GM19372 (cell line): ENCODE measurements around the gene SRSF9.
"Not testable (repeated sequence)": the region's sequence is repeated elsewhere in the genome, so short reads cannot be mapped to it uniquely, and the experiment has no call there.

Source experiments
- ATAC-seq: cut with Tn5 transposase; IDR thresholded peaks from one replicate; pipeline ENCODE4 v1.9.1; 2021; ENCODE audit warnings: mild to moderate bottlenecking, low read depth, moderate library complexity; ENCODE audit not compliant: unreplicated experiment

The SRSF9 gene, protein sequence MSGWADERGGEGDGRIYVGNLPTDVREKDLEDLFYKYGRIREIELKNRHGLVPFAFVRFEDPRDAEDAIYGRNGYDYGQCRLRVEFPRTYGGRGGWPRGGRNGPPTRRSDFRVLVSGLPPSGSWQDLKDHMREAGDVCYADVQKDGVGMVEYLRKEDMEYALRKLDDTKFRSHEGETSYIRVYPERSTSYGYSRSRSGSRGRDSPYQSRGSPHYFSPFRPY

DNA sequence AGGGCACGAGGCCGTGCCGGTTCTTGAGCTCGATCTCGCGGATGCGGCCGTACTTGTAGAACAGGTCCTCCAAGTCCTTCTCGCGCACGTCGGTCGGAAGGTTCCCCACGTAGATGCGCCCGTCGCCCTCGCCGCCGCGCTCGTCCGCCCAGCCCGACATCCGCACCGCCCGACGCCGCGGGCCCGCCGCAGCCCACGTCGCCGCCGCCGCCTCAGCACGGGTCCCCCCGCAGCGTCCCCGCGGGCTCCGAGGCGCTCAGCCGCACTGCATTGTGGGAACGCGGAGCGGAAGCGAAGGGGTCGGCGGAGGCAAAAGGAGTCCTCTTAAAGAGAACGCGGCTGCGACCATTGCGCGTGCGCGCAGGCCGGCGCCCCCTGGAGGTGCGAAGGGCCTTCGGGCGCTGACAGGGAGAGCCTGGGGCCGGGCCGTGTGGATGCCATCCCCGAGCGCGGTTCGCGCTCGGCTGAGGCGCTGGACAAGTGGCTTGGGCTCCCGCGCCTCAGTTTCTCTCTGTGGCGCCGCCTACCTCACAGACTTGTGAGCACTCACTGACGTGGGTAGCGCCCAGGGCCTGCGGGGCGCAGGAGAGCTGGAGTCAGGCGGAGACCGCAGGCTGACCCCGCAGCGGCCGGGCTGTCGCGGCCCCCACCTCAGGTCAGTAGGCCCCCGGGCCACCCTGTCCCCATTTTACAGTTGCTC, at the start of gene SRSF9:
TSS of gene SRSF9 (minus strand) at position 299 of the 700 bp plus-strand sequence. CDS start at position 160, 139 bp downstream.
- peak; percentile 90 for ATAC-seq

DNA sequence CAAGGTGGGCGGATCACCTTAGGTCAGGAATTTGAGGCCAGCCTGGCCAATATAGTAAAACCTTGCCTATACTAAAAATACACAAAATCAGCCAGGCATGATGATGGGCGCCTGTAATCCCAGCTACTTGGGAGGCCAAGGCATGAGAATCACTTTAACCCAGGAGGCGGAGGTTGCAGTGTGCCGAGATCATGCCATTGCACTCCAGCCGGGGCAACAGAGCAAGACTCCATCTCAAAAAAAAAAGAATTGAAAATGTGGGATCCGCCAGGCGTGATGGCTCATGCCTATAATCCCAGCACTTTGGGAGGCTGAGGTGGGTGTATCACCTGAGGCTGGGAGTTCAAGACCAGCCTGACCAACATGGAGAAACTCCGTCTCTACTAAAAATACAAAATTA, 49.8 kb upstream of the SRSF9 start:
- ATAC-seq = not testable (repeated sequence)

DNA sequence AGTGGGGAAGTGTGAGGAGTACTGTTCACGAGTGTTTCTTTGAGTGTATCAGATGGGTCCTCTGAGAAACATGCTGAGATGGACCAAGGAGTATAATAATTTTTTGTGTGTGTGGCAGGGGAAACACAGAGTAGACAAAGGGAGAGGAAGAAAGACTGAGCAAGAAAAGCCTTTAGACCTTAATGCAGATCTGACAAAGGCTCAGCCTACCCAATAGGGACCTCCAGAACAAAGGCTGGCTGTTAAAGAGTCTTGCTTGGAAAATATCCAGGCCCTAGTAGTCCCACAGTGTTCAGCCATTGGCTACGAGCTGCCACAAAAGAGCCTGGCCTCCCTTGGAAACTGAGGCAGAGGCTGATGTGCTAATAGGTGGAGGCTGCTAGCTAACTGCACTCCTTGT, 45.9 kb upstream of the SRSF9 start:
- no peak for ATAC-seq

DNA sequence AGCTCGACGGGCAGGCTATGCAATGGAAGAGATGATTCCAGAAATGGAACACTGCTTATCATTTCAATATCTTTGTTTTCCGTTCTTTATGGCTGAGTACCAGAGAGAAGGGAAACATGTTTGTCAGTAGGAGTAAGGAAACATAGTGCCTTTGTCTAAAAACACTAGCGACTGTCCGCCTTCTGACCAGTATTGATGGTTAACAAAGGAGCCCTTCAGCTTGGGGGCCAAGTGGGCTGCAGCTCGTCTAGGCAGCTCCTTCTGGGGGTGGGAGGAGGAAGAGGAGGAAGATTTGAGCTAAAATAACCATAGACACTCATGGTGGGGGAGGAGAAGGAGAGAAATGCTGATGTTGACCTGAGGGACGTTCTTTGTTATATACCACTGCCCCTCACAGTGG, 44.5 kb upstream of the SRSF9 start:
- ATAC-seq = no peak

DNA sequence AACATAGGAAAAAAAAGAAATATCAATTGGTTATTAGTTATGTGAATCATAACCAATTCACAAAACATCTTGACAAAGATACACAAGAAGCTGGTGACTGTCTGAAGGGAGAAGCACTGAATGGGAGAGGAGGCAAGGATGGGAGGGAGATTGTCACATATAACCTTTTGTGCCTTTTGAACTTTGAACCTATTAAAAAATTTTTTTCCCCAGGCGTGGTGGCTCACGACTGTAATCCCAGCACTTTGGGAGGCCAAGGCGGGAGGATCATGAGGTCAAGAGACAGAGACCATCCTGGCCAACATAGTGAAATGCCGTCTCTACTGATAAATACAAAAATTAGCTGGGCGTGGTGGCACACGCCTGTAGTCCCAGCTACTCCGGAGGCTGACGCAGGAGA, 39.0 kb upstream of the SRSF9 start:
- ATAC-seq = no peak

DNA sequence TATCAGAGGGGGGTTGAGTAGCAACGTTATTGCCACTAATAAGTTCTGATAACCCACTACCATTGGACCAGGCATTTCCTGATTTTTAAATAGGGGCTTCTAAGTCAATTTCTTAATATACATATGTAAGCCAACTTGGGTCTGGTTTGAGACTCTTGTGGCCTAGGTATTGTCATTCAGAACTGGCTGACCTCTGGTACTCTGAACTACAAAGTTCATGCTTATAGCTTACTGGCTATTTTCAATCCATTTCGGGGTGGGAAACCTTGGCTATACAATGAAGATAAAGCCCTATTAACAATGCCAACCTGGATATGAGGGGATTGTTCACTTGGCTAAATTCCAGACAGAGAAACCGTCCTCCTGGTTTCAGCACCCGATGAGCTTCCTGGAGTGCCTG, 35.0 kb upstream of the SRSF9 start:
- no peak for ATAC-seq

DNA sequence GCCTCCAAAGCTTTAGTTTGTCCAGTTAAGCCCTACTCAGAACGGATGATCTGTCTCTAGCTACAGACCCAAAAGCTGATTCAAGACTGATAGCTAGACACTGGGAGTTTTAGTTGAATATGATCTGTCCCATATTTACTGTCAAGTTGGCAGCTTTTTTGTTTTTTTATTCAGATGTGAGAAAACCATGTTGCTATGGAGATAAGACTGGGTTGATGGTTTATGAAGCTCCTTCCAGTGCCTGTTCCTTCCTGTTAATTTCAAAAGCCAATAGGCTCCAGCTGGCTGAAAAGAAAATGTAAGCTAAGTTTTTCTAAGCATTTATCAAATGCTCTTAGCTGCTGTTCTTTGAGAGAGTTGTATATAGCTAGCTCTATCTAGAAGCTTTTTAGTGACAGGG, 31.0 kb upstream of the SRSF9 start:
- no peak for ATAC-seq

DNA sequence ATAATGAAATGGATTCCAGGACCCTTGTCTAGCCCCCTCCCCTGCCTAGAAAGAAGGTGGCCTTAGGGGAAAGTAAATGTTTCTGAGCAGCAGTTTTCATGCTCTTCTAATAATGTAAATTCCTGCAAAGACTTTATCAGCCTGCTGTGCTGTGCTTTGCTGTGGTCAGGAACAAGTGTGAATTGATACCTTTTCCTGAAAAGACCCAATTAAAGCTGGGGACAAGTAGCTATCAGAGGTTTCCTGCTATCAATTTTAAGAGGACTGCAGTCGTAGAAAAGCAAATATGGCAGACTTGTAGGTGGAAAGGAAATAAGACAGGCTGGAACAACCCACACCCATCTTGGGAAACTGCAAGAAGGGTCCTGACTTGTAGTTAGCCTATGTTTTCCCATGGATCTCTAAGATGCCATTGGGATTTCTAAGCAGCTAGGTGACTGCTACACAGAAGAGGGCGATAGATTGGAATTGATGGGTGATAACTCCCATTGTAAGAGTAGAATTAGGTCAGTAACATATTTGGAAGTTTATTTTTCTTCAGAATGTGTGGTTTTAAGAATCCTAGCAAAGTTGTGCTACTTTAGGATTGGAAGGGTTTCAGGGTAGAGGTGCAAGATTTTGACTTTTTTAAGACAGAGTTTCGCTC, 29.4 kb upstream of the SRSF9 start:
- no peak for ATAC-seq

DNA sequence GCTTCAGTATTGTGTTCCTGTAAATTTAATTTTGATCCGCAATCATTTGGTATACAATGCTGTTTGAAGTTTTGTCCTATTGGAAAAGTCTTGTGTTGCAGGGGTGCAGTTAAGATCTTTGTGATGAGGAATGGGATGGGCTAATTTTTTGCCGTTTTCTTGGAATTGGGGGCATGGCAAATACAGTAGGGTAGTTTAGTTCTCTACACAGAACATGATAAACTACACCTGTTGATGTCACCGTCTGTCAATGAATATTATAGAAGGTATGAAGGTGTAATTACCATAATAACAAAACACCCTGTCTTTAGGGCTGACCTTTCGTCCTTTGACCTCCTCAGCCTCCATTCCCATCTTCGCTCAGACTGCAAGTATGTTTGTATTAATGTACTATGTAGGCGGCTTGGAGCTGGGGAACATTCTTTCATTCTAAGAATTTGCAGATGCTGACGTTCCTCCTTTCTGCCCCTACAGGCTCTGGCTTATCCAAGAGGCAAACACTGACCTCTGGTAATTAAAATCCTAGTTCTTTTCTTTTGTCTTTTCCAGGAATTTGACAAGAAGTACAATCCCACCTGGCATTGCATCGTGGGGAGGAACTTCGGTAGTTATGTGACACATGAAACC, 28.1 kb upstream of the SRSF9 start:
- ATAC-seq = no peak

DNA sequence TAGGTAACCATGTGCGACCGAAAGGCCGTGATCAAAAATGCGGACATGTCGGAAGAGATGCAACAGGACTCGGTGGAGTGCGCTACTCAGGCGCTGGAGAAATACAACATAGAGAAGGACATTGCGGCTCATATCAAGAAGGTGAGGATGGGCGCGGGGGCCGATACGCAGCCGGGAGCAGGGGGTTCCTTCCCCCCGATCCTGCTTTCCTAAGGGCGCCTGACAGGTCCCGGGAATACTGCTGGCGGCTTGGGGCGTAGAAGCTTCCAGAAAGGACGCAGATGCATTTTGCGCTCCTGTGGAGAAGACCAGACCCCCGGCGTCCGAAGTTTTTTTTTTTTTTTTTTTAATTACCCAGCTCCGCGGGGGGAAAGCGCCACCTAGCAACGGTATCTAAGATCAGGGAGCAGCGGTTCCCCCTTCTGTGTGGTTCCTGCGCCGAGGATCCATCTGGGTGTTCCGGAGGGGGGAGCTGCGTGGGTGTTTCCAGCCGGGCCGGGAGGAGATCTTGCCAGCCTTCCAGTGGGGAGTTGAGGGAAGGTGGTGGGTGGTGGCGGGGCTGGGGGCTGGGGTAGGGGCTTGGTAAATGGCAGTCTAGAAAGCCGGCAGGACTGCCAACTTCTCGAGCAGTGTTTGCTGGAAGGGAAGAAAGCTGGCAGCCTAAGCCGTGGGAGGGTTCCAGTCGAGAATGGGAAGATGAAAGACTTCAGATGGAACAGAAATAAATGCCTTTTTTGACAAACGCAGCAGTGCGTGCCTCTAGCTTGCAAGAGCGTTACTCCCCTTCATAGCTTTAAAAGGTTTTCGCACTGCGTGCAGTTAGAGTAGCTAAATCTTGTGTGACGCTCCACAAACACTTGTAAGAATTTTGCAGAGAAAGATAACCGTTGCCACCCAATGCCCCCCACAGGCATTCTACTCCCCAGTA, 27.1 kb upstream of the SRSF9 start:
- no peak for ATAC-seq

DNA sequence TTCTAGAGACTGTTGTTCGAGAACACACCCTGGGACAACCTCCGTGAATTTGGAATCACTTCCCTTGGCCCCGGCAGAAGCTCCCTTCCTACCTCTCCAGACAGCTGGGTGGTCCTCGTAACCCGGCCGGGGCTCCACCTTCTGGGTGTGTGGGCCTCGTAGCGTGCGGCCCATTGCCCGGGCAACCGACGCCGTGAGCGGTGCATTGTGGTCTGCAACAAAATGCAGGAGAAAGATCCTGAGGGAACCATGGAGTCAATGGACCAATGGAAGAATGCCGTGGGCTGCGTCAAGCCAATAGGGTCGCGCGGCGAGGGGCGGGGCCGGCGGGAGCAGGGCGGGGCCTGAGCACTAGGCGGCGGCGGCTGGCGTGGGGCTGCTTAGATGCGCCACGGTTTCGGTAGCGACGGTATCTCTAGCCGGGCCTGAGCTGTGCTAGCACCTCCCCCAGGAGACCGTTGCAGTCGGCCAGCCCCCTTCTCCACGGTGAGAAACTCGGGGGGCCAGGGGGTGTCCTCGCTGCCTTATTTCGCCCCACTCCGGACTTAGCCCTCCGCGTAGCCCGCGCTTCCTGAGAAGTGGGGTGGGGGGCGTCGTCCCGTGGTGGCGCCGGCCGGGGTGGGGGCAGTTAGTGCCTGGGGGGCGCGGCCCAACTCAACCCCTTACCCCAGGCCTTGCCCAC, 26.3 kb upstream of the SRSF9 start, which contains the start of gene DYNLL1:
TSS of gene DYNLL1 (plus strand) at position 383 of the 682 bp plus-strand sequence. CDS start 309 bp downstream, outside the sequence.
- ATAC-seq = peak; percentile 91

DNA sequence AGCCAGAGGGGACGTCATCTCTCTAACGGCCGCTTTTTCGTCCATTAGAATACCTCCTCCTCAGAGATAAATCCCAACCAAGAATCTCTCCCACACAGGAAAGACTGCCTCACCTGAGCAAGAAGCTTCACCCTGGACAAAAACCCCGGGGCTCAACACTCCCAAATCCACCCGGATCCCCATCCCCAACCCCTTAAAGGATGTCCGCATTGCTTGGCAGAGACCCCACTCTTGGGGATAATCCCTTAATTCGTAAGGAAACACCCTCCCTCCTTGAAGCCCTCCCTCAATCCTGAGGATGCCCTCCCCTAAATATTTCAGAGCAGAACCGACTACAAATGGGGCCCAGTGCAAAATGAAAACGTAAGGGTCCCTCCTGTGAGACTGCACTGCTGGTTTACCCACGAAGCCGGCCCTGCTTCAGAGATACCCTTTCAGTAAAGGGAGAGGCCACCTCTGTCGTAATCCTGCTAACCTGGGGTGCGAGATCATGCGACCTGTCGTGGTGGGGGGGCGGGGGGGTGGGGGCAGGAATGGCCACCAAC, 25.7 kb upstream of the SRSF9 start:
- ATAC-seq = no peak

DNA sequence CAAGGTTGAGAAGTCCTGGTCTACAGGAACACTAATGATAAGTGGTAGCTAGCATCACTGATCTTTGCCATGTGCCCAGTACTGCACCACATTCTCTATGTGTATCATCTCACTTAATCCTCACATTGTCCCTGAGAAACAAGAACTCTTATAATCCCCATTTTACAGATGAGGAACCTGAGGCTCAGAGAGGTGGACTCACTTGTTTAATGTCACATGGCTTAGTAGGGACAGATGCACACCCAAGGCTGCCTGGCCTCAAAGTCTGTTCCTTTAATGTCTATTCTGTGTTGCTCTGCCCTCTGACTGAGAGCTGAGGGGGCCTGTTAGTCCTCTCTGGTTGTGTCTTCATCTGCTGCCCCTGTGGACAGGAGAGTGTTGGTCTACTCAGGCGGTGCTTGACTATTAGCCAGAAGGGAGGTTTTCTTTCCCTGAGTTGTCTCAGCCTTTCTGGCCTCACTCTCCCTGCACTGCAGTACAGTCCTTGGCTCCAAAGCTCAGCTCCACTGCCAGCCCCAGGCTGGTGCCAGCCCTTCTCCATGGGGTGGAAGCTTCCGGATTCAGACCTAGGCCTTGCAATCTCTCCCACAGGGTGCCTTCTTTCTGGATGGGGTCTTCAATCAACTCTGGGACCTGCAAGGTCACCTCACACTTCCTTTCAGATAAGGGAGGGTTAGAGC, 21.4 kb upstream of the SRSF9 start:
- no peak for ATAC-seq

DNA sequence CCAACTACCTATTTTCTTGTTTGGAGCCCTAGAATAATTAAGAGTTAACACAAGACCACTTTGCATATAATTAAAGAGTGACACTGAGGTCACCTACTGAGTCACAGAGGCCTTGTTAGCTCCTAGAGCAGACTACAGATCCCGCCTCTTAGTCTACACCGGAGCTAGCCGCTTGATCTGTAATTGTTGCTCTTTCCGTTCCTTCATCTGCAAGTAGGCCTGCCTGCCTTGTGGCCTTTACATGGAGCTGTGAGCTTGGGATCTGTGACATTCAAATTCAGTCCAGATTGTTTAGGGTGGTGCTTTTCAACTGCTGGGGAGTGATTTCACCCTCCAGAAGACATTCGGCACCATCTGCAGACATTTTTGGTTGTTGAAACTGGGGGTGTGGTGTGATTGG, 20.8 kb upstream of the SRSF9 start:
- no peak for ATAC-seq

DNA sequence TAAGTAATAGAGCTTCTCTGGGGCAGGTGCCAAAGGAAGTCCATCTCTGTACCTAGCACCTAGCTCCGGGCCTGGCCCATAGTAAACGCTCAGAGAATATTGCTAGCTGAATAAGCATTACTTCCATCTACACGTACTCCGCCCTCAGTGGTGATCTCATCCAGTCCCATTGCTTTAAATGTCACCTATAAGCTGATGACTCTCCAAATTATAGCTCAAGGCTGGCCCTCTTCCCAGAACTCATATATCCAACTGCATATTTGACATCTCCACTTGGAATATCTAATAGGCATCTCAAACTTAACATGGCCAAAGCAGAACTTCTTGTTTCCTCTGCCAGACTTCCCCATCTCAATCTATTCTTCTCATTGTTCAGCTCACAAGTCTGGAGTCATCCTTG, 19.5 kb upstream of the SRSF9 start:
- ATAC-seq = no peak

DNA sequence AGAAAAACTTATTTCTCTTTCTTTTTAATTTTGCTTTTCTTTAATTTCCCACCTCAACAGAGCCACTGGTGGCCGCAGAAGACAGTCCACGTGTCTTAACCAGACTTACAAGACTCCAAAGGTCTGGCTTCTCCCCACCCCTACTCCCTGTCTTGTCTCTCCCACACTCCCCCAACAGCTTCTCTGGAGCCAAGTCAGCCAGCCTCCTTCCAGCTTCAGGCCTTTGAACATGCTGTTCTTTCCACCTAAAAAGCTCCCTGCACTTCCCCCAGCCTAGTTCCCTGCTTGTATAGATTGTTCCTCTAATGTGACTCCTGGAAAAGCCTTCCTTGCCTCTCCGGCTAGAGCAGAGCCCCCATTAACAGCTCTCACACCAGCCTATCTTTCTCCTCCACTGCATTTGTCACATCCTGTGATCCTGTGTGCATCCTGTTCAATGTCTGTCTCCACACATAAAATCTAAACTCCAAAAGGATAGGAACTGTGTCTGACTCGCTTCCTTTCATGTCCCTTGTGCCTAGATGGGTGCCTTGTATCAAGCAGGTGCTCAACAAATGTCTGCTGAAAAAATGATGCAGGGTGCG, 18.6 kb upstream of the SRSF9 start:
- no peak for ATAC-seq

DNA sequence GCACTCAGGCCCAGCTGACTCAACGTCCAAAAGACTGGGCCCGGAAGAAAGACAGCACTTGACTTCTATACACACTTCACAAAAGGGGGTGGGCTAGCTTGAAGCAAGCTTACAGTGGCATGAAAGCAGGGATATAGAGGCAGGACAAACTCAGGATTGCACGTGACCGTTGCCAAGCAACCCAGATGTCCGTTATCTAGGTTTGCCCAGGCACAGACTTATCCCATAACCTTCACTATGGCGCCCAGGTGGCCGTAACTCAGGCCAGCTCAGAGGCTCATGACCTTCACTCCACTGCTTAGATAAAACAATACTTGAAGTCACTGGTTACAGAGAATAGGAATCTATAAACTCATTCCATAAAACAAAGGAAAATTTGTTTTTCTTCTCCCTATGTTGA, 18.0 kb upstream of the SRSF9 start:
- not testable (repeated sequence) for ATAC-seq
